Measurements from ENCODE around the gene USP21. TPM values are rescaled to one million over a fixed set of nuclear protein-coding genes. Genes with fewer than 3 reads are reported as not detected.

The USP21 gene
- total RNA-seq, 1 experiment from 2014 or later: 40.9 TPM

- BruUV-seq (replicated peaks): no TSS peak
- no peaks in the 10 kb centered on the region for H3K9me3 Mint-ChIP-seq (ENCODE audit: low read depth, unreplicated experiment)
- no peak overlapping the region for H3K27ac Mint-ChIP-seq (ENCODE audit: unreplicated experiment)
- H3K4me1 Mint-ChIP-seq (ENCODE audit: low read depth, unreplicated experiment): peaks cover 45% of the 10 kb centered on the region
- no peak for TF ChIP-seq CTCF (IDR thresholded peaks at IDR 0.05; ENCODE audit: unreplicated experiment)
- DNase-seq: no peak
- H3K36me3 Mint-ChIP-seq (ENCODE audit: insufficient read depth, unreplicated experiment): peaks cover 19% of the 10 kb centered on the region
- CTCF ChIA-PET: no interaction called here
- H3K27me3 Mint-ChIP-seq (ENCODE audit: unreplicated experiment): no peaks in the 10 kb centered on the region
- H3K4me3 Mint-ChIP-seq (ENCODE audit: low read depth, unreplicated experiment): no peak overlapping the region
- intact Hi-C loops (cut with micrococcal nuclease; ENCODE audit: unreplicated experiment): no loop called here
Measured at GRCh38 chr1:161179698-161180097, 20.4 kb downstream of the USP21 start.

GRCh38 chr1:161180639-161181038 is 21.3 kb downstream of the USP21 start:
- Mint-ChIP-seq H3K4me1 (ENCODE audit: low read depth, unreplicated experiment) (peaks cover 42% of the 10 kb centered on the region), H3K4me3 (ENCODE audit: low read depth, unreplicated experiment) (no peak overlapping the region), H3K27me3 (ENCODE audit: unreplicated experiment) (no peaks in the 10 kb centered on the region), H3K9me3 (ENCODE audit: low read depth, unreplicated experiment) (no peaks in the 10 kb centered on the region), H3K27ac (ENCODE audit: unreplicated experiment) (no peak overlapping the region), H3K36me3 (ENCODE audit: insufficient read depth, unreplicated experiment) (peaks cover 19% of the 10 kb centered on the region)
- BruUV-seq (replicated peaks): no TSS peak
- no peak for TF ChIP-seq CTCF (IDR thresholded peaks at IDR 0.05; ENCODE audit: unreplicated experiment)
- intact Hi-C loops (cut with micrococcal nuclease; ENCODE audit: unreplicated experiment): no loop called here
- CTCF ChIA-PET: no interaction called here
- DNase-seq: no peak

- Mint-ChIP-seq H3K4me3 (ENCODE audit: low read depth, unreplicated experiment) (no peak overlapping the region), H3K27me3 (ENCODE audit: unreplicated experiment) (no peaks in the 10 kb centered on the region), H3K27ac (ENCODE audit: unreplicated experiment) (peak overlapping the region; percentile 48), H3K4me1 (ENCODE audit: low read depth, unreplicated experiment) (peaks cover 30% of the 10 kb centered on the region), H3K9me3 (ENCODE audit: low read depth, unreplicated experiment) (no peaks in the 10 kb centered on the region), H3K36me3 (ENCODE audit: insufficient read depth, unreplicated experiment) (peaks cover 7% of the 10 kb centered on the region)
- no peak for DNase-seq
- CTCF ChIA-PET: interaction anchor here (1.4 kb wide), 1 partner anchor 44 kb away, joined by 4 read pairs; the partner anchor contains the start of gene TOMM40L
- no TSS peak for BruUV-seq (replicated peaks)
- no peak for TF ChIP-seq CTCF (IDR thresholded peaks at IDR 0.05; ENCODE audit: unreplicated experiment)
- intact Hi-C loops (cut with micrococcal nuclease; ENCODE audit: unreplicated experiment): no loop called here
Measured at GRCh38 chr1:161182214-161182613, 22.9 kb downstream of the USP21 start.

GRCh38 chr1:161185282-161185682 is 26.0 kb downstream of the USP21 start:
- Mint-ChIP-seq H3K27ac (ENCODE audit: unreplicated experiment) (no peak overlapping the region), H3K9me3 (ENCODE audit: low read depth, unreplicated experiment) (no peaks in the 10 kb centered on the region), H3K36me3 (ENCODE audit: insufficient read depth, unreplicated experiment) (no peaks in the 10 kb centered on the region), H3K4me1 (ENCODE audit: low read depth, unreplicated experiment) (peaks cover 22% of the 10 kb centered on the region), H3K27me3 (ENCODE audit: unreplicated experiment) (no peaks in the 10 kb centered on the region), H3K4me3 (ENCODE audit: low read depth, unreplicated experiment) (no peak overlapping the region)
- intact Hi-C loops (cut with micrococcal nuclease; ENCODE audit: unreplicated experiment): no loop called here
- DNase-seq: no peak
- no TSS peak for BruUV-seq (replicated peaks)
- CTCF ChIA-PET: no interaction called here
- TF ChIP-seq CTCF (IDR thresholded peaks at IDR 0.05; ENCODE audit: unreplicated experiment): no peak
